Spleen (tissue), 7 donors: ENCODE results near the gene GALNT17.

ENCODE experiments used
- POLR2A ChIP-seq, 3 donors: fragments of 450-650 bp; IDR thresholded peaks; one replicate each; pipeline ENCODE4 v1.5.1; 2017; ENCODE audit warnings: antibody characterized with exemption in 3 of 3, mild to moderate bottlenecking in 1 of 3
- POLR2AphosphoS5 ChIP-seq, 3 donors: sonication (generic); formaldehyde crosslinking; IDR thresholded peaks; one replicate each; pipeline ENCODE4 v1.5.1; 2017; ENCODE audit warnings: antibody characterized with exemption in 3 of 3
- TF ChIP-seq, protein P1 (sequence below), 11 experiments: fragments of 200-600 bp in 7 of 11; fragments of 450-650 bp in 4 of 11; sonication (generic) in 4 of 11; IDR thresholded peaks in 8 of 11; conservative IDR thresholded peaks in 3 of 11; 1 replicate in 7 of 11; 2 replicates in 4 of 11; pipeline versions ENCODE4 v1.4.0 to v1.8.0; 2016 to 2021; ENCODE audit warnings: antibody characterized with exemption in 11 of 11, inconsistent platforms in 4 of 11, mild to moderate bottlenecking in 1 of 11
- donor health status: DM: no; HTN: no; CAD: no; lungs with moderate emphysema.
- donor health status: DM: no; HTN: no; CAD: no.
- donor health status: DM: no; HTN: no; CAD: no.

DNA sequence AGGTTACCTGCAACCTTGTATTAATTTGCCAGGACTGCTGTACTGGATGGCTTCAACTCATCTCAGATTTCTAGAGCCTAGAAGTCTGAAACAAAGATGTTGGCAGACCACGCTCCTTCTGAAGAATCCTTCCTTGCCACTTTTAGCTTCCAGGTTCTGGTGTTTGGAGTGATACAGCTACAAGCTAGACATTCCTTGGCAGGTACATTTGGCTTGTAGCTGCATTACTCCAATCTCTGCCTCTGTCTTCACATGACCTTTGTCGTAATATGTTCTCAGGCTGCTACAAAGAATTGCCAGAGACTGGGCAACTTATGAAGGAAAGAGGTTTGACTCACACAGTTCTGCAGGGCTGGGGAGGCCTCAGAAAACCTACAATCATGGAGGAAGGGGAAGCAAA lies 146.3 kb downstream of the GALNT17 start:
- TF ChIP-seq, protein P1, sequence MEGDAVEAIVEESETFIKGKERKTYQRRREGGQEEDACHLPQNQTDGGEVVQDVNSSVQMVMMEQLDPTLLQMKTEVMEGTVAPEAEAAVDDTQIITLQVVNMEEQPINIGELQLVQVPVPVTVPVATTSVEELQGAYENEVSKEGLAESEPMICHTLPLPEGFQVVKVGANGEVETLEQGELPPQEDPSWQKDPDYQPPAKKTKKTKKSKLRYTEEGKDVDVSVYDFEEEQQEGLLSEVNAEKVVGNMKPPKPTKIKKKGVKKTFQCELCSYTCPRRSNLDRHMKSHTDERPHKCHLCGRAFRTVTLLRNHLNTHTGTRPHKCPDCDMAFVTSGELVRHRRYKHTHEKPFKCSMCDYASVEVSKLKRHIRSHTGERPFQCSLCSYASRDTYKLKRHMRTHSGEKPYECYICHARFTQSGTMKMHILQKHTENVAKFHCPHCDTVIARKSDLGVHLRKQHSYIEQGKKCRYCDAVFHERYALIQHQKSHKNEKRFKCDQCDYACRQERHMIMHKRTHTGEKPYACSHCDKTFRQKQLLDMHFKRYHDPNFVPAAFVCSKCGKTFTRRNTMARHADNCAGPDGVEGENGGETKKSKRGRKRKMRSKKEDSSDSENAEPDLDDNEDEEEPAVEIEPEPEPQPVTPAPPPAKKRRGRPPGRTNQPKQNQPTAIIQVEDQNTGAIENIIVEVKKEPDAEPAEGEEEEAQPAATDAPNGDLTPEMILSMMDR (IDR thresholded peaks at IDR 0.05 in 8 of 11, conservative IDR thresholded peaks at IDR 0.05 in 3 of 11) = no peak
- TF ChIP-seq POLR2A (IDR thresholded peaks at IDR 0.05) = no peak
- no peak for TF ChIP-seq POLR2AphosphoS5 (IDR thresholded peaks at IDR 0.05)
